Keratinocyte (primary cell): ENCODE data around the gene SKIC3.

Source experiments
- EZH2 ChIP-seq: IDR thresholded peaks from one replicate; pipeline ENCODE4 v1.6.1; 2012; ENCODE audit warnings: inconsistent platforms, mild to moderate bottlenecking, low read length, moderate library complexity
- TF ChIP-seq, protein P1 (sequence below), 3 experiments: IDR thresholded peaks in 1 of 3; conservative IDR thresholded peaks in 1 of 3; optimal IDR thresholded peaks in 1 of 3; 2 replicates in 2 of 3; 3 replicates in 1 of 3; pipeline versions ENCODE3 to v1.5.1; 2011; ENCODE audit warnings: low read length in 3 of 3, mild to moderate bottlenecking in 3 of 3, moderate library complexity in 2 of 3, control low read depth in 1 of 3, inconsistent platforms in 1 of 3; ENCODE audit not compliant: insufficient read depth in 2 of 3; ENCODE audit errors: extremely low read depth in 1 of 3

DNA sequence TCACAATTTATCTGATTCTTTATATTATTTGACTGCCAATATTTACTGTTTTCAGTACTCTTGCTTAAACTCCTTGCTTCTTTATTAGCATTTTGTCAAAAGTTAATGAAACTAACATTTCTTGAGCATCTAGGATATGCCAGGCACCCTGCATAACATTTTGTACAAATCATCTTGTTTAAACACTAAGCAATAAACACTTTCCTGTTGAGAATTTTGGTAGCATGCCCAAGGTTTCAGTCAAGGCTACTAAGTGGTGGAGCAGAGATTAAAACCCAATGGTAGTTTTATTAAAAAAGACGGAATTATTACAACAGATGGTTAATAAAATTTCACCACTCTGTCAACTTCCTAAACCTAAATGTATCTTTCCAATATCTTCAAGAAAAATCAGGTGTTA, 43.2 kb downstream of the SKIC3 start:
- TF ChIP-seq, protein P1, sequence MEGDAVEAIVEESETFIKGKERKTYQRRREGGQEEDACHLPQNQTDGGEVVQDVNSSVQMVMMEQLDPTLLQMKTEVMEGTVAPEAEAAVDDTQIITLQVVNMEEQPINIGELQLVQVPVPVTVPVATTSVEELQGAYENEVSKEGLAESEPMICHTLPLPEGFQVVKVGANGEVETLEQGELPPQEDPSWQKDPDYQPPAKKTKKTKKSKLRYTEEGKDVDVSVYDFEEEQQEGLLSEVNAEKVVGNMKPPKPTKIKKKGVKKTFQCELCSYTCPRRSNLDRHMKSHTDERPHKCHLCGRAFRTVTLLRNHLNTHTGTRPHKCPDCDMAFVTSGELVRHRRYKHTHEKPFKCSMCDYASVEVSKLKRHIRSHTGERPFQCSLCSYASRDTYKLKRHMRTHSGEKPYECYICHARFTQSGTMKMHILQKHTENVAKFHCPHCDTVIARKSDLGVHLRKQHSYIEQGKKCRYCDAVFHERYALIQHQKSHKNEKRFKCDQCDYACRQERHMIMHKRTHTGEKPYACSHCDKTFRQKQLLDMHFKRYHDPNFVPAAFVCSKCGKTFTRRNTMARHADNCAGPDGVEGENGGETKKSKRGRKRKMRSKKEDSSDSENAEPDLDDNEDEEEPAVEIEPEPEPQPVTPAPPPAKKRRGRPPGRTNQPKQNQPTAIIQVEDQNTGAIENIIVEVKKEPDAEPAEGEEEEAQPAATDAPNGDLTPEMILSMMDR (optimal IDR thresholded peaks at IDR 0.05 in 1 of 3, IDR thresholded peaks at IDR 0.05 in 1 of 3, conservative IDR thresholded peaks at IDR 0.05 in 1 of 3; ENCODE audit: extremely low read depth in 1 of 3, insufficient read depth in 2 of 3, low read length in 3 of 3) = no peak
- no peak for TF ChIP-seq EZH2
